GM21825 (cell line): Measurements from ENCODE around the gene LSM14B.

Experiments
- ATAC-seq: cut with Tn5 transposase; IDR thresholded peaks from one replicate; pipeline ENCODE4 v1.9.1; 2021; ENCODE audit warnings: mild to moderate bottlenecking, moderate library complexity; ENCODE audit not compliant: unreplicated experiment

LSM14B gene

DNA sequence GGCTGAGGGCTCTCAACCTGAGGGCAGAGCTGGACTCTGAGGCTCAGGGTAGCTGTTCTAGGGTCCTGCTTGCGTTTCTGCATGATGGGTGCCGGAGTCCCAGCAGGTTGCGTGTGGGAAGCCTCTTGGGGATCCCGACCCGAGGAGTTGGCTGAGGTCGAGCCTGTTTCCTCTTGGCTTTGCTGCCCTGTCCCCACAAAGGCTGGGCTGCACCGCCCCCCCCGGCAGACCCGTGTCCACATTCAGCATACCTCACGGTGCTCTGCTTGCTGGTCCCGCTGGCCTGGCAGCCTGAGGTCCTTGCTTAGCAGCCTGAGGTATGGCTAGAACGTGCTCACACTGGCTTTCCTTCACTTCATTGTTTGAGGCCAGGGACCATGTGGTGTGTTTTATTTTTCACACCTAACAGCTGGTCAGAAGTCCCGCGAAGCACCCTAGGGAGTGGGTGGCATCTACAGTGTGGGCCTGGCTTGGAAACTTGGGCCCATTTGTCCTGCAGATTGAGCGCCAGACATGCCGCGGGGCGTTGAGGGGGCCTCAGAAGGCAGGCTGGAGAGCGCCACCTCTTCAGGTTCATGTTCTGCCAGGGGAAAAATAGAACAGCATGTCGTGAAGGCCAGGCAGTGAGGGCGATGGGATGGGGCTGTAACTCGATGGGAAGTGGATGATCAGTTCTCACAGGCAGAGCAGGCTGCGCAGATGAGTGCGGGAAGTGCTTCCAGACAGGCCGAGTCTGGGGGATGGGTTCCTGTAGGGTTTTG, 9.5 kb downstream of the LSM14B start:
- no peak for ATAC-seq

DNA sequence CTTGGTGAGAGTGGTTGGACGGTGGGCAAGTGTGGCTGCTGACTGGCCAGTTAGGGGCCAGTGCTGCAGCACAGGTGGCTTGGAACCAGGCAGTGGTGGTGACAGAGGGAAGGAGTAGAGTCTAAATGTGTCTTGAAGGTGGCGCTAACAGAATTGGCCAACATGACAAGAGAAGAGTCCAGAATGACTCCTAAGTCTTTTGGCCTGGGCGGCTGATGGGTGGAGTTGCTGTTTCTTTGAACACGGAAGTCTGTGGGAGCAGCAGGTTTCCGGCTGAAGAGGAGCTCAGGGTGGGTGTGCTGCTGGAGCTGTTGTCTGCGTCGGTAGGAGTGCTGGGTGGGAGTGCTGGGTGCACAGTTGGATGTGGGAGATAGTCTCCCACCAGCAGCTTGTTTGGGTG, 10.1 kb downstream of the LSM14B start:
- ATAC-seq = no peak

- no peak for ATAC-seq
Observed at GRCh38 chr20:62133051-62133845, 11.0 kb downstream of the LSM14B start.

DNA sequence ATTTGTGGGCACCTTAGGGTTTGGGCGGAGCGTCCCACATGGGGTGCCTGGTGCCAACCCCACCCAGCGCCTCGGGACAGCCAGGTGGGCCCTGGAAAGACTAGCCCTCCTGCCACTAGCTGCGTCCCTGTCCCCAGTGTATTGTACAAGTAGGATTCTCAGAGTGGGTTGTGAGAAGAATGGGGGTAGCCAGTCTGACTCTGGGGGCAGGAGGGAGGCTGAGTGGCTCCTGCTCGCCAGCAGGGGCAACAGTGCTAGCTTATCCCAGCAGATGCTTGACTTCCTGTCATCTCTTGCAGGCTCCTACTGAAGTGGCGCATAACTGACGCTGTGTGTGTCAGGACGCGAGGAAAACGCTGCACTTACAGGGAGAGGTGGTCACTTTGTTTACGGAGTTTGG, 11.6 kb downstream of the LSM14B start:
- no peak for ATAC-seq

DNA sequence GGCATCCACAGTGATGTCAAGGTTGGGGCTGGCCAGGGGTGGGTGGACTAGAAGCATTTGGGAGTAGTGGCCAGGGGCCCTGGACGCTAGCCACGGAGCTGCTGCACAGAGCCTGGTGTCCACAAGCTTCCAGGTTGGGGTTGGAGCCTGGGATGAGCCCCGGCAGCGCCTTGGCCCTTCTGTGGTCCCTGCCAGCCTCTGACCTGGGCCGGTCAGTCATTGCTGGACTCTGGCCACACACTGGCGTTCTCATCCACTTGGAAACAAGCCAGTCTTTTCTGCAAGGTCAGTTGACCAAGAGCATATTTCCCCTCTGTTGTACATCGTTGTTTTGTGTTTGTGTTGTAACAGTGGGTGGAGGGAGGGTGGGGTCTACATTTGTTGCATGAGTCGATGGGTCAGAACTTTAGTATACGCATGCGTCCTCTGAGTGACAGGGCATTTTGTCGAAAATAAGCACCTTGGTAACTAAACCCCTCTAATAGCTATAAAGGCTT, 12.5 kb downstream of the LSM14B start:
- ATAC-seq = no peak

GRCh38 chr20:62135573-62136266, 13.4 kb downstream of the LSM14B start:
- no peak for ATAC-seq

- ATAC-seq = no peak
Observed at GRCh38 chr20:62136283-62137091, 14.2 kb downstream of the LSM14B start.

DNA sequence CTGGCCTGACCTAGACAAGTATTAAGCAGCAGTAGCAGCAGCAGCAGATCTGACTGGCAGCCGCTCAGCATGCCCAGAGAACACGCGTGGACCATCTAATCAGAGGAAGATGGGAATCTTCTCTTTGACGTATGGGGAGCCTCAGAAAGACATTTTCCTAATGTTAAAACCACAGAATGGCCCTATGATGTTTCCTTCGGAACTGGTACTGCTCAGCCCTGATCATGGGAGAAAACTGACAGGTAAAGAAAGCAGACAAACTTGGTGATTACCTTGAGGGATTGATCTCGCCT, 14.8 kb downstream of the LSM14B start:
- no peak for ATAC-seq

GRCh38 chr20:62137478-62138203, 15.4 kb downstream of the LSM14B start:
- no peak for ATAC-seq

- ATAC-seq = no peak
Observed at GRCh38 chr20:62138204-62138543, 15.9 kb downstream of the LSM14B start.

- no peak for ATAC-seq
Observed at GRCh38 chr20:62138912-62139311, 16.6 kb downstream of the LSM14B start.

DNA sequence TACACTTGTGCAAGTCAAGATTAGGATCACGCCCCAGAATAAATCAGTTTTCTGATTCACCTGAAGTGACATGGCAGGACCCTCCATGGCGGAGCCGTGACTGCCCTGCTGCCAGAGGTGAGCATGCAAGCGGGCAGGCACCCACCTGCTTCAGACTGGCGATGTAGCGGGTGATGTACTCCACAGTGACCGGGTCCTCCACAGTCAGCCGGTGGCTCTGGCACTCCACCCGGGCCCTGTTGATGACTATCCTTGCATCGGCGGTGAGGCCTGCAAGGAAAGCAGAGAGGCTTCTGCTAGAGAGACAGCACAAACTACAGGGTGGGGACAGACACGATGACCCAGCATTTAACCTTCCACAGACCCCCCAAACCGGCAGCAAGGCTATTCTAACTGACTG, 17.4 kb downstream of the LSM14B start:
- ATAC-seq = no peak

DNA sequence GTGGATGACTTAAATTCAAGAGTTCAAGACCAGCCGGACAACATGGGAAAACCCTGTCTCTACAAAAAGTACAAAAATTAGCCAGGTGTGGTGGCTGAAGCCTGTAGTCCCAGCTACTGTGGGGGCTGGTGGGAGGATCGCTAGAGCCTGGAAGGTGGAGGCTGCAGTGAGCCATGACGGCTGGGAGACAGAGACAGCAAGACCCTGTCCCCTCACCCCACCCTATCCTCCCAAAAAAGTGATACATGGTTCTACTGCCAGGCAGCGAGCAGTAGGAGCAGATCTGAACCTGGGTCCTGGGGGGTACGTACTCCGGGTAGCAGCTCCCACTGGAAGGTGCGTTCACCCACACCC, 18.7 kb downstream of the LSM14B start:
- ATAC-seq = no peak

GRCh38 chr20:62141397-62142251, 19.3 kb downstream of the LSM14B start:
- no peak for ATAC-seq

GRCh38 chr20:62142252-62143080, 20.2 kb downstream of the LSM14B start:
- peak; percentile 16 for ATAC-seq

- peak; percentile 68 for ATAC-seq
Observed at GRCh38 chr20:62143081-62143956, 21.0 kb downstream of the LSM14B start, which contains the start of the genes PSMA7 and SS18L1. Gene PSMA7 (minus strand): TSS chr20:62143394. CDS start chr20:62143303, 91 bp downstream. Gene SS18L1 (plus strand): TSS chr20:62143769. CDS start chr20:62143821, 52 bp downstream.
